Activated T-cell treated with anti-CD3 and anti-CD28 coated beads for 1 hour (primary cell): Measurements from ENCODE around the gene CLEC16A.
A peak's percentile ranks its signal among the peaks of the same experiment; 100 is the strongest.

Experiments
- DNase-seq: peaks from one replicate; pipeline ENCODE4 v3.0.0-alpha.2; 2020; ENCODE audit warnings: low read depth

Gene CLEC16A, protein sequence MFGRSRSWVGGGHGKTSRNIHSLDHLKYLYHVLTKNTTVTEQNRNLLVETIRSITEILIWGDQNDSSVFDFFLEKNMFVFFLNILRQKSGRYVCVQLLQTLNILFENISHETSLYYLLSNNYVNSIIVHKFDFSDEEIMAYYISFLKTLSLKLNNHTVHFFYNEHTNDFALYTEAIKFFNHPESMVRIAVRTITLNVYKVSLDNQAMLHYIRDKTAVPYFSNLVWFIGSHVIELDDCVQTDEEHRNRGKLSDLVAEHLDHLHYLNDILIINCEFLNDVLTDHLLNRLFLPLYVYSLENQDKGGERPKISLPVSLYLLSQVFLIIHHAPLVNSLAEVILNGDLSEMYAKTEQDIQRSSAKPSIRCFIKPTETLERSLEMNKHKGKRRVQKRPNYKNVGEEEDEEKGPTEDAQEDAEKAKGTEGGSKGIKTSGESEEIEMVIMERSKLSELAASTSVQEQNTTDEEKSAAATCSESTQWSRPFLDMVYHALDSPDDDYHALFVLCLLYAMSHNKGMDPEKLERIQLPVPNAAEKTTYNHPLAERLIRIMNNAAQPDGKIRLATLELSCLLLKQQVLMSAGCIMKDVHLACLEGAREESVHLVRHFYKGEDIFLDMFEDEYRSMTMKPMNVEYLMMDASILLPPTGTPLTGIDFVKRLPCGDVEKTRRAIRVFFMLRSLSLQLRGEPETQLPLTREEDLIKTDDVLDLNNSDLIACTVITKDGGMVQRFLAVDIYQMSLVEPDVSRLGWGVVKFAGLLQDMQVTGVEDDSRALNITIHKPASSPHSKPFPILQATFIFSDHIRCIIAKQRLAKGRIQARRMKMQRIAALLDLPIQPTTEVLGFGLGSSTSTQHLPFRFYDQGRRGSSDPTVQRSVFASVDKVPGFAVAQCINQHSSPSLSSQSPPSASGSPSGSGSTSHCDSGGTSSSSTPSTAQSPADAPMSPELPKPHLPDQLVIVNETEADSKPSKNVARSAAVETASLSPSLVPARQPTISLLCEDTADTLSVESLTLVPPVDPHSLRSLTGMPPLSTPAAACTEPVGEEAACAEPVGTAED

DNA sequence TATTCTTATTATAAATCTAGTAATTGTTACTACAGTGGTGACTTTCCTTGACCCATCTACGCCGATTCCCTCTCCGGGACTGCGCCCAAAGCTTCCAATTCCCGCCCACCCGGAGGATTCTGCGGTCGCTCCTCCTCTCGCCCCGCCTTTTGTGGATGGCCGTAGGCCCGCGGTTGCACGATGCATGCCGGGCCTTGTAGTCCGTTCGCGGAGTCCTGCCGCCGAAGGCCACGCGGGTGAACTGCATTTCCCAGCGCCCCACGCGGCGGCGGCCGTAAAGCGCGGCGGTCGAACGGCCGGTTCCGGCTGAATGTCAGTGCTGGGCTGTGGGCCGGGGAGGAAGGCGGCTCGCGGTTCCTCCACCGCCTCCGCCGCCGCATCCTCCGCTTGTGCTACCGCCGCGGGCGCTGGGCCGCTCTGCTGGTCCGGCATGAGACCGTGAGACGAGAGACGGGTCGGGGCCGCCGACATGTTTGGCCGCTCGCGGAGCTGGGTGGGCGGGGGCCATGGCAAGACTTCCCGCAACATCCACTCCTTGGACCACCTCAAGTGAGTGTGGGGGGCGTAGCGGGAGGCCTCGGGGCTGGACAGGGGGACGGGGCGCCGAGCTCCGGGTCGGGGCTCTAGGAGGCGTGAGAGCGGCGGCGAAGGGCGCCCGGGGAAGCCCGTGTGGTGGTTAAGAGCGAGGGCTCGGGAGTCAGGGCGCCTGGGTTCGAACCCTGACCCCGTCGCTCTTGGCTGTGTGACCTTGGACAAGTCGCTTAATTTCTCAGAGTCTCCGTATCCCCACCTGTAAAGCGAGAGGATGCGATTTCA lies at the start of gene CLEC16A:
CLEC16A (plus strand) TSS at position 316 of the 816 bp plus-strand sequence; CDS start at position 470, 154 bp downstream.
- peak; percentile 92 for DNase-seq

DNA sequence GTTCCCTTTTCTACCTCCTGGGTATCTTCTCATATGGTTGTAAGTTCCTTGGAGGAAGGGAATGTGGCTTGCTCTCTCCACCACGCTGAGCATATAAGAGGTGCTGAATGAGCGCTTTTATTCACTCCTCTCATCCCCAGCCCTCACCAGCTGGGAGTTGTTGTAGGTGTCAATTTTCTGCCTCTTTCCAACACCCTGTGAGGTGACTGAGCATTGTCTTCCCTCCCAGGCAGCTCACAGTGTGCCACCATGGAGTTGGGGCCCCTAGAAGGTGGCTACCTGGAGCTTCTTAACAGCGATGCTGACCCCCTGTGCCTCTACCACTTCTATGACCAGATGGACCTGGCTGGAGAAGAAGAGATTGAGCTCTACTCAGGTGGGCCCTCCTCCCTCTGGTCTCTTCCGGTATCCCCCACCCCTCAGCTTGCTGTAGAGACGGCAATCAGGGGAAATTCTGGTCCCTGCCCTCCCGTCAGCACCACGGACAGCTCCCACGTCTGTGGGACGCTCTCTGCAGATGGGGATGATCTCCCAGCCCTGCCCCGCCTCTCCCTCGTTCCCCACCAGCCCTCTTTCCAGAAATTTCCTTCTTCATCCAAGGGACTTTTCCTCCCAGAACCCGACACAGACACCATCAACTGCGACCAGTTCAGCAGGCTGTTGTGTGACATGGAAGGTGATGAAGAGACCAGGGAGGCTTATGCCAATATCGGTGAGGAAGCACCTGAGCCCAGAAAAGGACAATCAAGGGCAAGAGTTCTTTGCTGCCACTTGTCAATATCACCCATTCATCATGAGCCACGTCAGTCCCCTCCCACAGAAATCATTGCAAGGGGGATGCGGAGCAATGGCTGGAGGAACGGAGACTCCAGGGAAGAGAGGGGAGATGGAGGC lies 49.1 kb upstream of the CLEC16A start:
- DNase-seq: peak; percentile 22

DNA sequence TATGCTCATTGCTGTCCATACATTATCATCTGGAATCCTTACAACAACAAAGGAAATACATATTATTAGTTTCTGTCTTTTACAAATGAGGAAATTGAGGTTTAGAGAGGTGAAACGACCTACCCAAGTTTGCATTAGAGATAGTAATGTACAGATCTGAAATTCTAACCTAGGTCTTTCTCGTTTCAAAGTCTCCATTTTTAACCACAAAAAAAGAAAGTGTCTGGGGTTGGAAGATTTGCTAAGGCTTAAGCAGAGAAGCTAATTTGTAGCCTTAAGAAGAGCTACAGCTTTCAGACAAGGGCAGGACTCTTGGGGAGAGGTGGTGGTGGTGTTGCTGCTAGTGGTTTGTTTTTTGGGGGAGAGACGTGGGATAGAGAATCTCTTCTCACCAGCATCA lies 48.2 kb upstream of the CLEC16A start:
- no peak for DNase-seq

DNA sequence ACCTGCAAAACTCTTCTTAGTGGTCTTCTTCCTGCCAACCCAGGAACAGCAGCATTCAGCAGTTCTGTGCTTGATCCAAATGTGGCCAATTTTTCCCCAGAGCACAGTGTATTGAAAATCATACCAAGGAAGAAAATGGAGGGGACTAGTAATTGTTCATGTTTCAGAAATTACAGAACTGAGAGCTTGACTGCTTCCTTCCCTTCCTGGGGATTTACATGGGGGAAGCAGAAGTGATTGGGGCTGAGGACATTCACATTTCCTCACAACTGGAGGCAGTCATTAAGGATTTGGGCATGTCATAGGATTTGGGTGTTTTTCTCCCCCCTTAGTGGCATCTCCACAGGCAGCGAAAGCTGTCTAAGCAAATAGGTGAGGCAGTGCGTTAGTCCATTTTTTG lies 47.6 kb upstream of the CLEC16A start:
- no peak for DNase-seq

DNA sequence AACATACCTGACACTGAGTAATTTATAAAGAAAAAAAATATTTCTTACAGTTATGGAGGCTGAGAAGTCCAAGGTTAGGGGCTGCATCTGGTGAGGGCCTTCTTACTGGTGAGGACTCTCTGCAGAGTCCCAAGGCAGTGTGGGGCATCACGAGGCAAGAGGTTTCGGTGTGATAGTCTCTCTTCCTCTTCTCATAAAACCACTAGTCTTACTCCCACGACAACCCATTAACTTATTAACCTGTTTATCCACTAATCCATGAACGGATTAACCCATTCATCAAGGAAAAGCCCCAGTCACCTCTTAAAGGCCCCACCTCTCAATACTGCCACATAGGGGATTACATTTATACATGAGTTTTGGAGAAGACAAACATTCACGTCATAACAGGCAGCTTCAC lies 47.2 kb upstream of the CLEC16A start:
- DNase-seq: no peak

DNA sequence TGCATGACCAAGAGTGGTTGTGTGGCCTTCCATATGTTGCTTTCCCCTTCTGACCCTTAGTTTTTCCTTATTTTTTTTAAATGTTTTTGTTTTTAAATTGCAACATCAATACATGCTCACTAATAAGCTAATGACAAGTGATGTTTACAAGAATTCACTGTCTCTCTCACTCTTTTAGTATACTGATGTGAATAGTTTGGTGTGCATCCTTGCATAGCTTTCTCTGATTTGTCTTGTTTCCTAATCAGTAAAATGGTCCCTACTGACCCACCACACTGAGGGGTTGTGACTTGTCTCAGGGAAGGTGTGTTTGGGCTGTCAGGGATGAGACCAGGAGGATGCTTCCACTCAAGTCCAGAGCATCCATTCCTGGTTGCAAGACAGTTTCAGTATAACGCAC lies 41.4 kb upstream of the CLEC16A start:
- no peak for DNase-seq

DNA sequence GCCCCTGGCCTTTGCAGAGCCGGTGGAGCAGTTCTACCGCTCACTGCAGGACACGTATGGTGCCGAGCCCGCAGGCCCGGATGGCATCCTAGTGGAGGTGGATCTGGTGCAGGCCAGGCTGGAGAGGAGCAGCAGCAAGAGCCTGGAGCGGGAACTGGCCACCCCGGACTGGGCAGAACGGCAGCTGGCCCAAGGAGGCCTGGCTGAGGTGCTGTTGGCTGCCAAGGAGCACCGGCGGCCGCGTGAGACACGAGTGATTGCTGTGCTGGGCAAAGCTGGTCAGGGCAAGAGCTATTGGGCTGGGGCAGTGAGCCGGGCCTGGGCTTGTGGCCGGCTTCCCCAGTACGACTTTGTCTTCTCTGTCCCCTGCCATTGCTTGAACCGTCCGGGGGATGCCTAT lies 37.9 kb upstream of the CLEC16A start:
- no peak for DNase-seq

DNA sequence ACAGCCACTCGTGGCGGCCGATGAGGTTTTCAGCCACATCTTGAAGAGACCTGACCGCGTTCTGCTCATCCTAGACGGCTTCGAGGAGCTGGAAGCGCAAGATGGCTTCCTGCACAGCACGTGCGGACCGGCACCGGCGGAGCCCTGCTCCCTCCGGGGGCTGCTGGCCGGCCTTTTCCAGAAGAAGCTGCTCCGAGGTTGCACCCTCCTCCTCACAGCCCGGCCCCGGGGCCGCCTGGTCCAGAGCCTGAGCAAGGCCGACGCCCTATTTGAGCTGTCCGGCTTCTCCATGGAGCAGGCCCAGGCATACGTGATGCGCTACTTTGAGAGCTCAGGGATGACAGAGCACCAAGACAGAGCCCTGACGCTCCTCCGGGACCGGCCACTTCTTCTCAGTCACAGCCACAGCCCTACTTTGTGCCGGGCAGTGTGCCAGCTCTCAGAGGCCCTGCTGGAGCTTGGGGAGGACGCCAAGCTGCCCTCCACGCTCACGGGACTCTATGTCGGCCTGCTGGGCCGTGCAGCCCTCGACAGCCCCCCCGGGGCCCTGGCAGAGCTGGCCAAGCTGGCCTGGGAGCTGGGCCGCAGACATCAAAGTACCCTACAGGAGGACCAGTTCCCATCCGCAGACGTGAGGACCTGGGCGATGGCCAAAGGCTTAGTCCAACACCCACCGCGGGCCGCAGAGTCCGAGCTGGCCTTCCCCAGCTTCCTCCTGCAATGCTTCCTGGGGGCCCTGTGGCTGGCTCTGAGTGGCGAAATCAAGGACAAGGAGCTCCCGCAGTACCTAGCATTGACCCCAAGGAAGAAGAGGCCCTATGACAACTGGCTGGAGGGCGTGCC lies 37.2 kb upstream of the CLEC16A start:
- no peak for DNase-seq

DNA sequence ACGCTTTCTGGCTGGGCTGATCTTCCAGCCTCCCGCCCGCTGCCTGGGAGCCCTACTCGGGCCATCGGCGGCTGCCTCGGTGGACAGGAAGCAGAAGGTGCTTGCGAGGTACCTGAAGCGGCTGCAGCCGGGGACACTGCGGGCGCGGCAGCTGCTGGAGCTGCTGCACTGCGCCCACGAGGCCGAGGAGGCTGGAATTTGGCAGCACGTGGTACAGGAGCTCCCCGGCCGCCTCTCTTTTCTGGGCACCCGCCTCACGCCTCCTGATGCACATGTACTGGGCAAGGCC lies 36.7 kb upstream of the CLEC16A start:
- DNase-seq: no peak

DNA sequence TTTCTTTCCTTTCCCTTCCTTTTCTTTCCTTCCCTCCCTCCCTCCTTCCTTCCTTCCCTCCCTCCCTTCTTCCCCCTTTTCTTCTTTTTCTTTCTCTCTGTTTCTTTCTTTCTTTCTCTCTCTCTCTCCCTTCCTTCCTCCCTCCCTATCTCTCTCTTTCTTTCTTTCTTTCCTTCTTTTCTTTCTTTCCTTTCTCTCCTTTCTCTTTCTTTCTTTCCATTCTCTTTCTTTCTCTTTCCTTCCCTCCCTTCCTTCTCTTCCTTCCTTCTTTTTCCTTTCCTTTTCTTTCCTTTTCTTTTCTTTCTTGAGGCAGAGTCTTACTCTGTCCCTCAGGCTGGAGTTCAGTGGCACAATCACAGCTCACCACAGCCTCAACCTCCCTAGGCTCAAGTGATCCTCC lies 33.1 kb upstream of the CLEC16A start:
- no peak for DNase-seq

DNA sequence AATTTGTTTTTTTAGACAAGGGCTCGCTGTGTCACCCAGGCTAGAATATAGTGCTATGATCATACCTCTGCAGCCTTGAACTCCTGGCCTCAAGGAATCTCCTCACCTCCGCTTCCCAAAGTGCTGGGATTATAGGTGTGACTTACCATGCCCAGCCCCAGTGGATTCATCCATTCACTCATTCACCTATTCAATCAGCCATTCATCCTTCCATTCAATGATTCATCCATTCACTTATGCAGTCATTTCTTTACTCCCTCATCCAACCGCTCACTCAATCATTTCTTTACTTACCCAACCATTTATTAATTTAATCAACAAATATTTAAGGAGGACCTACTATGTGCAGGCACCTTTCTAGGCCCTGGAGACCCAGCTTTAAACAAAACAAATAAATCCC lies 27.8 kb upstream of the CLEC16A start:
- no peak for DNase-seq

DNA sequence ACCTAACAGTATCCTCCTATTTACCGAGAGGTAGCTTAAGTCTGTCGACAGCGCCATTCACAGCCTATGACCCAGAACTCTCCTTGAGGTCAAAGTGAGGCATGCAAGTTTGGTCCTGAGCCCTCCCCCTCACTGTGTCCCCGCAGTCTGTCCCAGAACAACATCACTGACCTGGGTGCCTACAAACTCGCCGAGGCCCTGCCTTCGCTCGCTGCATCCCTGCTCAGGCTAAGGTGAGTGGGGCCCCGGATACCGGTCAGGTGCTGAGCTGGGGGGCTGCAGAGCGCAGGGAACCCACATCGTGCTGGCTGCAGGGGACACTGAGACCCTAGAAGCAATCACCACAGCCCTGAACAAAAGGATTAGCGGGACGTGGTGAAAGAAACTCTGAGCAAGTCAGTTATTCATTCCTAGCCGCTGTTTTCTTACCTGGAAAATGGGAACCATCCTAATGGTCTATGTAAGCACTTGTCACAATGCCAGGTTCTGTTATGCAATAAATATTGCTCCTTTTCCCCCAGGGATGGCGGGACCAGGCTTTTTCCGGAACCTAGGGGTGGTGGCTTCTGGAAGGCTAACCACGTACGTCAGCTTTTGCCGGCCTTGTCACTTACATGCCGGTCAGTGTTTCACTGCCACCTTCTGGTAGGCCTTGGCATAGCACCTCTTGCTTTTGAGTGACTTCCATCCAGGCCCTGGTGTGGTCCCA lies 25.9 kb upstream of the CLEC16A start:
- DNase-seq: peak; percentile 65

DNA sequence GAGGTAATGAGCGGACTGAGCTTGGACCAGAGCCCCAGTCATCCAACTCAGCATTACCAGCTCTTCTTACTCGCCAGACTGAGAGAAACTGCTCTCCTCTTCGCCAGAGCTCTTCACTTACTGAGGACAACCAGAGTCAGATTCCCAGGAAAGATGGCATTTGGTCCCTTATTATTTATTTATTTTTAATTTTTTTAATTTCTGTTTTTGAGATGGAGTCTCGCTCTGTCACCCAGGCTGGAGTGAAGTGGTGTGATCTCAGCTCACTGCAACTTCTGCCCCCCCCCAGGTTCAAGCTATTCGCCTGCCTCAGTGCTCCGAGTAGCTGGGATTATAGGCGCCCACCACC lies 25.4 kb upstream of the CLEC16A start:
- no peak for DNase-seq

DNA sequence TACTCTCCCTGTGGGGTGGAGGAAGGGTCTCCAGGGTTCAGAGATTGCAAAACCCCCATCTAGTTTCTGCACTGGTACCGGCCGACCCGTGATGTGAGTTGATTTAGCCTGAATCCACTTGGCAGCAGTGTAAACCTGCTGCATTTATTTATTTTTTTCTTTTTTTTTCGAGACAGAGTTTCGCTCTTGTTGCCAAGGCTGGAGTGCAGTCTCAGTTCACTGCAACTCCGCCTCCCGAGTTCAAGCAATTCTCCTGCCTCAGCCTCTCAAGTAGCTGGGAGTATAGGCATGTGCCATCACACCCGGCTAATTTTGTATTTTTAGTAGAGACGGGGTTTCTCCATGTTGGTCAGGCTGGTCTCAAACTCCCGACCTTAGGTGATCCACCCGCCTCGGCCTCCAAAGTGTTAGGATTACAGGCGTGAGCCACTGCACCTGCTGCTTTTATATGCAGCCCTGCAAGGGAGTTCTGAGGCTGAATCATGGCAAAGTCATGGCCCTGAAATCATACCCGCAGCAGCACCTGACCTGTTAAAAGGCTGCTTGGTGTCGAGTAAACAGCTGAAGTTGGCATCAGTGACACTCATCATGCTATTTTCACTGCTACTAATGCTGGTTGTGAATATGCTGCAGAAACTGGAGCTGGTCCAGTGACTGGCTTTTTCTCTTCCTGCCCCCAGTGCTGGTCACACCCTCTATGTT lies 23.5 kb upstream of the CLEC16A start:
- DNase-seq: no peak

DNA sequence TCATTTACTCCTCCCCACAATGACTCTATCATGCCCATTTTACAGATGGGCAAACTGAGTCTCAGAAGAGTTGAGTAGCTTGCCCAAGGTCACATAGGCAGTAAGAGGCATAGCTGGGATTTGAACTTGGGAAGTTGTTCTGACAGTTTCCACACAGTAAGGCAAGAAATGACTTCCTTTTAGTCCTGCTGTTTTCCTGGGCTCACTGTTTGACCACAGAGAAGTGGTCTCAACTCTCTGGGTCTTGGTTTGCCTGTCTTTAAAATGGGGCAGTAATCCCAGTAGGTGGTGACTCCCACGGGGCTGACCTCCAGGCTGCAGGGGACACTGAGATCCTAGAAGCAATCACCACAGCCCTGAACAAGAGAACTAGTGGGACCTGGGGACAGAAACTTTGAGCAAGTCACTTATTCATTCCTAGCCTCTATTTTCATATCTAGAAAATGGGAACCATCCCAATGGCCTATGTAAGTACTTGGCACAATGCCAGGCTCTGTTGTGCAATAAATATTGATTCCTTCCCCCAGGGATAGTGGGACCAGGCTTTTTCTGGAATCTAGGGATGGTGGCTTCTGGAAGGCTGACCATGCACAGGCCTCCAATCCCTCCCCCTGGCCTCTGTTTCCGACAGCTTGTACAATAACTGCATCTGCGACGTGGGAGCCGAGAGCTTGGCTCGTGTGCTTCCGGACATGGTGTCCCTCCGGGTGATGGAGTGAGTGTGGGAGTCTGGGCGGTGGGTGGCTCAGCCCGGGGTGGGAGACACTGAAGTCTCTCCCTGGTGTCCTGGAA lies 22.6 kb upstream of the CLEC16A start:
- no peak for DNase-seq

DNA sequence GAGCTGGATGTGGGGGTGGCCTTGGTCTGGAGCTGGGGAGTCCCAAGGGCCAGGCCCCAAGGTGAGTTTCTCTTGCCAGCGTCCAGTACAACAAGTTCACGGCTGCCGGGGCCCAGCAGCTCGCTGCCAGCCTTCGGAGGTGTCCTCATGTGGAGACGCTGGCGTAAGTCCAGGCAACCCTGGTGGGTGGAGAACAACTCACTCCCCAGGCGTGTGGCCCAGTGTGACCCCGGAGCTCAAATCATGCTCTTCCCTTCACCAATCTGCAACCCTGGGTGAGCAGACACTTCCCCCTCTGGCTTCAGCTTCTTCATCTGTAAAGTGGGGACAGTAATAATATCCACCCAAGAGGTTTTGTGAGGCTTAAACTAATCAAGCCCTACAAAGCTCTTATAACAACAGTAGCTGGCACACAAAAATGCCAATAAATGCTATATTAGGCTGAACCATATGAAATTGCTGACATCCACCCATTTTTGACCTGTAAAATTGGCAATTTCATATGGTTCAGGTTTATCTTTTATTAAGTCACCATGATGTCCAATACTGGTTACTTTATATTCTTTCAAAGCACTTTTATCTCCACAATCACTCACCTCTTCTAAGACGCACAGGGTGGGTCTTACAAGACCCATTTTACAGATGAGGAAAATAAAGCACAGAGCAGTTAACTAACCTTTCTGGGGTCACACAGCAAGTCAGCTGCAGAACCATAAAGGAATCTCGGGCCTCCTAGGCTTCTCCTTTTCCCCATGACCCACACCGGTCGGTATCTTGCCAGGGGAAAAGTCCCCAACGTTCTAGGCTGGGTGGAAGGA lies 21.8 kb upstream of the CLEC16A start:
- DNase-seq: no peak

DNA sequence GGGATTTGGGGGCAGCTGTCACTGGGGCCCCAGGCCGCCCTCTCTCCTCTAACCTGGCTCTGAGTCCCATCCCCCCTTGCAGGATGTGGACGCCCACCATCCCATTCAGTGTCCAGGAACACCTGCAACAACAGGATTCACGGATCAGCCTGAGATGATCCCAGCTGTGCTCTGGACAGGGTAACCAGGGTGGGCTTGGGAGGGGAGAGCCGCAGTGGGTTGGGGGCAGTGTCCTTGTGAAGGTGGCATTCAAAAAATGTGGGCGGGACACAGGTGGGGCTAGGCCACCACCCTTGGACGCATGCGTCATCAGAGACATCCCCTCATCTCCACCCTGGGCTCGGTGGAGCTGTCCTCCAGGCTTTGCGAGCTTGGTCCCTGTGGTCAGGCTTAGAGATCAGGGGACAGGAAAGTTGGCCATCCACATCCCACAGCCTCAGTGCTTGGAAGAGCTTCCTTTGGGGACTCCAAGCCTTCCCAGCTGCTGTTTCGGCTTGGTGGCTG lies 21.2 kb upstream of the CLEC16A start:
- DNase-seq: no peak
